Neutrophil (primary cell): ENCODE results near the gene DNAH17.

Source experiments
- H3K27ac ChIP-seq: fragments of 200-600 bp; sonication (generic); 2 replicates; pipeline ENCODE4 v1.5.1; 2016; ENCODE audit warnings: mild to moderate bottlenecking, moderate library complexity
- H3K27me3 ChIP-seq: fragments of 200-600 bp; sonication (generic); 2 replicates; pipeline ENCODE4 v1.6.0; 2016; ENCODE audit warnings: mild to moderate bottlenecking
- H3K36me3 ChIP-seq: fragments of 200-600 bp; sonication (generic); 2 replicates; pipeline ENCODE4 v1.5.1; 2017
- H3K4me1 ChIP-seq, 2 experiments: fragments of 200-600 bp in 1 of 2; sonication (generic) in 1 of 2; 1 replicate in 1 of 2; 2 replicates in 1 of 2; pipeline versions ENCODE4 v1.5.1 to v1.6.1; 2013 to 2016; ENCODE audit warnings: low read depth in 1 of 2, low read length in 1 of 2, mild to moderate bottlenecking in 1 of 2, moderate library complexity in 1 of 2; ENCODE audit not compliant: control insufficient read depth in 1 of 2, insufficient read depth in 1 of 2
- H3K4me3 ChIP-seq, 2 experiments: fragments of 200-600 bp in 1 of 2; sonication (generic) in 1 of 2; 1 replicate in 1 of 2; 2 replicates in 1 of 2; pipeline ENCODE4 v1.5.1; 2013 to 2016; ENCODE audit warnings: low read depth in 1 of 2, low read length in 1 of 2, mild to moderate bottlenecking in 1 of 2, moderate library complexity in 1 of 2
- H3K9me3 ChIP-seq: fragments of 200-600 bp; sonication (generic); 2 replicates; pipeline ENCODE4 v1.5.1; 2016
- CTCF ChIP-seq: fragments of 200-600 bp; sonication (generic); IDR thresholded peaks from 2 replicates; pipeline ENCODE4 v1.5.1; 2016; ENCODE audit warnings: antibody characterized with exemption

DNAH17 gene

GRCh38 chr17:78515480-78515879 lies 61.7 kb downstream of the DNAH17 start:
- H3K36me3 ChIP-seq = no peaks in the 10 kb centered on the region
- no peak overlapping the region for H3K4me3 ChIP-seq
- no peaks in the 10 kb centered on the region for H3K9me3 ChIP-seq
- H3K4me1 ChIP-seq = no peaks in the 10 kb centered on the region
- no peaks in the 10 kb centered on the region for H3K27me3 ChIP-seq
- TF ChIP-seq CTCF = no peak
- no peak overlapping the region for H3K27ac ChIP-seq

- Histone ChIP-seq H3K27me3 (no peaks in the 10 kb centered on the region), H3K27ac (no peak overlapping the region), H3K4me1 (no peaks in the 10 kb centered on the region), H3K9me3 (no peaks in the 10 kb centered on the region), H3K4me3 (no peak overlapping the region), H3K36me3 (no peaks in the 10 kb centered on the region)
- no peak for TF ChIP-seq CTCF
Measured at GRCh38 chr17:78514521-78514920, 62.7 kb downstream of the DNAH17 start.

GRCh38 chr17:78512976-78513375 lies 64.2 kb downstream of the DNAH17 start:
- TF ChIP-seq CTCF = no peak
- Histone ChIP-seq H3K4me3 (no peak overlapping the region), H3K27ac (no peak overlapping the region), H3K27me3 (no peaks in the 10 kb centered on the region), H3K36me3 (no peaks in the 10 kb centered on the region), H3K4me1 (no peaks in the 10 kb centered on the region), H3K9me3 (no peaks in the 10 kb centered on the region)

- H3K36me3 ChIP-seq = no peaks in the 10 kb centered on the region
- H3K9me3 ChIP-seq = no peaks in the 10 kb centered on the region
- TF ChIP-seq CTCF = no peak
Measured at GRCh38 chr17:78510141-78511075, 66.8 kb downstream of the DNAH17 start.

GRCh38 chr17:78507526-78507925 lies 69.7 kb downstream of the DNAH17 start:
- no peak for TF ChIP-seq CTCF
- Histone ChIP-seq H3K4me3 (no peak overlapping the region), H3K27ac (no peak overlapping the region), H3K27me3 (no peaks in the 10 kb centered on the region), H3K4me1 (no peaks in the 10 kb centered on the region), H3K36me3 (no peaks in the 10 kb centered on the region), H3K9me3 (no peaks in the 10 kb centered on the region)

More at GRCh38 chr17:78510141-78511075, 66.8 kb downstream of the DNAH17 start:
- Histone ChIP-seq H3K27ac (no peak overlapping the region), H3K27me3 (no peaks in the 10 kb centered on the region), H3K4me3 (no peak overlapping the region), H3K4me1 (no peaks in the 10 kb centered on the region)
